ENCODE results near the gene PSMC3IP.
"Not testable (repeated sequence)": the region's sequence is repeated elsewhere in the genome, so short reads cannot be mapped to it uniquely, and the experiment has no call there.

PSMC3IP gene

GRCh38 chr17:42543190-42544079 is 34.1 kb downstream of the PSMC3IP start:
- H3K4me3 ChIP-seq (ENCODE audit: low read depth, low read length): no peak overlapping the region
- no peak for DNase-seq (ENCODE audit: low read depth)

- DNase-seq (ENCODE audit: low read depth): no peak
- no peak overlapping the region for H3K4me3 ChIP-seq (ENCODE audit: low read depth, low read length)
Measured at GRCh38 chr17:42541041-42541833, 36.3 kb downstream of the PSMC3IP start.

- not testable (repeated sequence) for DNase-seq (ENCODE audit: low read depth); H3K4me3 ChIP-seq (ENCODE audit: low read depth, low read length)
Measured at GRCh38 chr17:42540558-42540957, 37.0 kb downstream of the PSMC3IP start.

GRCh38 chr17:42538482-42538881 is 39.0 kb downstream of the PSMC3IP start:
- no peak for DNase-seq (ENCODE audit: low read depth)
- H3K4me3 ChIP-seq (ENCODE audit: low read depth, low read length): no peak overlapping the region

GRCh38 chr17:42537826-42538451 is 39.6 kb downstream of the PSMC3IP start:
- no peak for DNase-seq (ENCODE audit: low read depth)
- no peak overlapping the region for H3K4me3 ChIP-seq (ENCODE audit: low read depth, low read length)

DNA sequence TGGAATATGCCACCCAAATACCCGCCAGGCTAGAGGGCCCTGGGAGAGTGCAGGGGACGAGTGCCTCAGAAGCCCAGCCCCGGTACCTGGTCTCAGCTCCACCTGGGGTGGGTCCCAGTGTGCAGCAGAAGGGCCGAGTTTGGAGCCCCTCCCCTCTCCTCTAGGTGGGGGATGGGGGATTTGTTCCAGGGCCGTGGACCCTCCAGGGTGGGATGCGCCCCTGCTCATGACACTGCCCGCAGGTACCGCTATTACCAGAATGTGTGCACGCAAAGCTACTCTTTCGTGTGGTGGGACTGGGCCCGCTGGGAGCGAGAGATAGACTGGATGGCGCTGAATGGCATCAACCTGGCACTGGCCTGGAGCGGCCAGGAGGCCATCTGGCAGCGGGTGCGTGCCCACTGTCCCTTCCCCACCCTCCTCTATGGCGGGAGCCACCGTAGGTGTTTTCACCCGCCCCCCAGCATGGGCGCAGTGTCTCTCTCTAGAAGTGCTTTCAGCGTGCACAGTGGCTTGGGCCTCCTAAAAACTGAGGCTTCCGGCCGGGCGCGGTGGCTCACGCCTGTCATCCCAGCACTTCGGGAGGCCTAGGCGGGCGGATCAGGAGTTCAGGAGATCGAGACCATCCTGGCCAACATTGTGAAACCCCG is 40.2 kb downstream of the PSMC3IP start:
- peak overlapping the region; percentile 63 for H3K4me3 ChIP-seq (ENCODE audit: low read depth, low read length)
- DNase-seq (ENCODE audit: low read depth): no peak

DNA sequence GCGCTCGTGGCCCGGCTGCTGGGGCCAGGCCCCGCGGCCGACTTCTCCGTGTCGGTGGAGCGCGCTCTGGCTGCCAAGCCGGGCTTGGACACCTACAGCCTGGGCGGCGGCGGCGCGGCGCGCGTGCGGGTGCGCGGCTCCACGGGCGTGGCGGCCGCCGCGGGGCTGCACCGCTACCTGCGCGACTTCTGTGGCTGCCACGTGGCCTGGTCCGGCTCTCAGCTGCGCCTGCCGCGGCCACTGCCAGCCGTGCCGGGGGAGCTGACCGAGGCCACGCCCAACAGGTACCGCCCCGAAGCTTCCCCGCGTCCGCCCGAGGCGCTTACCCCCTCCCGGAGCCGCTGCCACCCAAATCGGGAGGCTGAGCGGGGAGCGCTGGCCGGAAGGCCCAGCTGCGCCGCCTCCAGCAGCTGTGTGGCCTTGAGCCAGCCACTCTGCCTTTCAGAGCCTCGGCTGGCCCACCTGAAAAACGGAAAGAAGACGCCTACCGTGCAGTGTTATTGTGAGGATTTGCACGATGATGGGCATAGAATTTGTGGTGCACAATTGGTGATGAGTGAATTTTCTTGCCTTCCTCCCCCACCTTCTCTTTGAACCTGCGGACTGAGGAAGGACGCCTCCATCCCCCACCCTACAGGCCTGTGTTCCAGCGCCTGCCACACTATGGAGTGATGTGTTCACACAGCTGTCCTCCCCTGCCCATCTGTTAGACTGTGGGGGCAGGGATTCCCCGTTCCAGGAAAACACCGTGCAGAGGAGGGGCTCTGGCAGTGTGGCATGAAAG is 41.0 kb downstream of the PSMC3IP start:
- peak; percentile 52 for DNase-seq (ENCODE audit: low read depth)
- peak overlapping the region; percentile 63 for H3K4me3 ChIP-seq (ENCODE audit: low read depth, low read length)

DNA sequence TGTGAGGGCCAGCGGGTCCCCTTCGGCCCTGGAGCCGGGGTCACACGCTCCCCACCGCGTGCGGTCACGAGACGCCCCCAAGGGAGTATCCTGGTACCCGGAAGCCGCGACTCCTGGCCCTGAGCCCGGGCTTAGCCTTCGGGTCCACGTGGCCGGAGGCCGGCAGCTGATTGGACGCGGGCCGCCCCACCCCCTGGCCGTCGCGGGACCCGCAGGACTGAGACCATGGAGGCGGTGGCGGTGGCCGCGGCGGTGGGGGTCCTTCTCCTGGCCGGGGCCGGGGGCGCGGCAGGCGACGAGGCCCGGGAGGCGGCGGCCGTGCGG is 41.5 kb downstream of the PSMC3IP start, which contains the start of gene NAGLU:
NAGLU (plus strand) TSS at position 194 of the 324 bp plus-strand sequence; CDS start at position 226, 32 bp downstream.
- DNase-seq (ENCODE audit: low read depth): no peak
- H3K4me3 ChIP-seq (ENCODE audit: low read depth, low read length): peak within 1 kb of the TSS; percentile 63

- peak overlapping the region; percentile 63 for H3K4me3 ChIP-seq (ENCODE audit: low read depth, low read length)
- no peak for DNase-seq (ENCODE audit: low read depth)
Measured at GRCh38 chr17:42535155-42536047, 42.1 kb downstream of the PSMC3IP start.

DNA sequence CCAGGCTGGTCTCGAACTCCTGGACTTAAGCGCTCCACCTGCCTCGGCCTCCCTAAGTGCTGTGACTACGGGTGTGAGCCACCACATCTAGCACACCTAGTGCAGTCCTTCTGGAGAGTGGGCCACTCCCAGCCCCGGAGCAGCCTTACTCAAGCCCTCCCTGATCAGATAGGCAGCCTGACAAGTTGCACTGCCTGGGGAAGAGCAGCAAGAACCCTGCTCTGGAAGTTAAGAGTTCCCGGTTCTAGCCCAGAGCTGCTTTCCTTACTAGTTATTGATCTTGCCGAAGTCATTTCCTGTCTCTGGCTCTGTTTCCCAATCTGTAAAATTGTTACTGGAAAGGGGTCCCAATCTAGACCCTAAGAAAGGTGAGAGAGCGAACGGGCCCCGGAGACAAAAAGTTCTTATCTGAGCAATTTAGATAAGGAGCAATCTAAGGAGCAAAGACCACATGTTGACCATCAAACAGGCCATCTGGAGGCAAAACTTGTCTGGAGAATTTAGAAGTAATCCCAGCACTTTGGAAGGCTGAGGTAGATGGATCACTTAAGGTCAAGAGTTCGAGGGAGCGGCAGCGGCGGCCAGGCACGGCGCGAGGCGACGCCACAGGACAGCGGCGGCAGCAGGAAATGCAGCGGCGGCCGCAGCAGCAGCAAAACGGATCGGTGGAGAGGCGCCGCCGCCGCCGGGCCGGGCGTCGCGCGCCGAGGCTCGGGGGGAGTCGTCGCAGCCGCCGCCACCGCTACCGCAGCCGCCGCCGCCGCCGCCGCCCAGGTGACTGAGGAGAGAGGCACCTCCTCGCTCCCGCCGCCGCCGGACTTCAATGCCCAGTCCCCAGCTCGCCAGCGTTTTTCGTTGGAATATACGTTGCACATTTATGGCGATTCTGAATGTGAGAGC is 45.8 kb downstream of the PSMC3IP start:
- H3K4me3 ChIP-seq (ENCODE audit: low read depth, low read length): peak overlapping the region; percentile 48
- no peak for DNase-seq (ENCODE audit: low read depth)

GRCh38 chr17:42530952-42531454 is 46.5 kb downstream of the PSMC3IP start:
- H3K4me3 ChIP-seq (ENCODE audit: low read depth, low read length): no peak overlapping the region
- no peak for DNase-seq (ENCODE audit: low read depth)

GRCh38 chr17:42529061-42529460 is 48.5 kb downstream of the PSMC3IP start:
- H3K4me3 ChIP-seq (ENCODE audit: low read depth, low read length): no peak overlapping the region
- no peak for DNase-seq (ENCODE audit: low read depth)

- H3K4me3 ChIP-seq (ENCODE audit: low read depth, low read length): no peak overlapping the region
- DNase-seq (ENCODE audit: low read depth): no peak
Measured at GRCh38 chr17:42527932-42528331, 49.6 kb downstream of the PSMC3IP start.

DNA sequence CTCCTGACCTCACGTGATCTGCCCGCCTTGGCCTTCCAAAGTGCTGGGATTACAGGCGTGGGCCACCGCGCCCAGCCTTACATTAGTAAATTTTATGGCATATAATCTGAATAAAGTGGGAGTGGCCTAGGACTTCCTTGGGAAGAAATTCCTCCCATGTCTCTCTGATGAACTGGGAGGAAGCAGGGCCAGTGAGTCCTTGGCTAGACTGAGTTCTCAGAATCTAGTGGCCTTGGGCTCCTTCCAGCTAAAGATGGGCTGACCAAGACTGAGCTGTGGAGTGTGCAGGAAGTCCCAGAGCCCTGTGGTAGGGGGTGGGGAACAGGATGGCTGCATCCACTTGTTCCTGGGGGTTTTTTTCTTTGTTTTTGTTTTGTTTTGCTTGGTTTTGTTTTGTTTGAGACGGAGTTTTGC is 51.5 kb downstream of the PSMC3IP start:
- H3K4me3 ChIP-seq (ENCODE audit: low read depth, low read length): no peak overlapping the region
- DNase-seq (ENCODE audit: low read depth): no peak

DNA sequence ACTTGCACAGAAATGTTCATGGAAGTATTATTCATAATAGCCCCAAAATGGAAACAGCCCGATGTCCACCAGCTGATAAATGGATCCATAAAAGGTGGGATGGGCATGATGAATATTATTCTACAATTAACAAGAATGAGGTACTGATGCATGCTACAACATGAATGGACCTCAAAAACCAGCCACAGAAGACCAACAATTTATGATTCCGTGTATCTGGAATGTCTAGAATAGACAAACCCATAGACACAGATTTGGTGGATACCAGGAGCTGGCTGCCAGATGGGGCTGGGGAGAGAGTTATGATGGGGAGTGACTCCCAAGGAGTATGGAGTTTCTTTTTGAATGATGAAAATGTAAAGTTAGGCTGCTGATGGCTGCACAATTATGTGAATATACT is 52.3 kb downstream of the PSMC3IP start:
- no peak overlapping the region for H3K4me3 ChIP-seq (ENCODE audit: low read depth, low read length)
- no peak for DNase-seq (ENCODE audit: low read depth)

DNA sequence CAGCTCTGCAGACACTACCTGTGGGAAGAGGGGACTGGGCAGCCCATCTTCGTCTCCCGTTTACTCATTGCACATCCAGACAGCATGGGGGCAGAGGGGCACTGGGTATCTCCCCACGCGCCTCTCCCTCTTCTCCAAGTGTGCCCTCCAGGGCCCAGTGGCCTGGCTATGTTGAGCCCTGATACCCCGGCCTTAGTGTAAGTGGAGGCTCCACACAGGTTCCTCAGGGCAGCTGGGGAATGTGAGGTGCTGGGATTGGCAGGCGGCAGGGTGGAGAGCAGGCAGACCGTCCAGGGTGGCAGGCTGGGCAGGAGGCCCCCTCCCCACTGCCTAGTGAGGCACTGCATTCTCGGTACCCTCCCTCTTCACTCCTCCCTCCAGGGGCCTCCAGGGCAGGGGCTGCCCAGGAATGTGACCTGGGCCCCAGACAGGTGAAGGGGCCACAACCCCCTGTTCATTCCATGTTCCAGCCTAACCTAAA is 54.7 kb downstream of the PSMC3IP start:
- no peak overlapping the region for H3K4me3 ChIP-seq (ENCODE audit: low read depth, low read length)
- no peak for DNase-seq (ENCODE audit: low read depth)

All from skeletal muscle cell (primary cell).